H9 (cell line): ENCODE data around the gene TAF4B. TPM values are rescaled to one million over a fixed set of nuclear protein-coding genes. Genes with fewer than 3 reads are reported as not detected.

ENCODE experiments used
- DNase-seq: peaks from one replicate; pipeline ENCODE4 v3.0.0-alpha.2; 2017
- H2AFZ ChIP-seq: one replicate; pipeline ENCODE4 v1.6.1; 2013; ENCODE audit warnings: mild to moderate bottlenecking, low read length, control low read depth, moderate library complexity
- H2AK5ac ChIP-seq: 2 replicates; pipeline ENCODE4 v1.6.1; 2013; ENCODE audit warnings: low read length, control low read depth, mixed read lengths; ENCODE audit not compliant: insufficient read length
- H2BK120ac ChIP-seq: one replicate; pipeline ENCODE4 v1.6.1; 2013; ENCODE audit warnings: low read depth, mild to moderate bottlenecking, low read length, control low read depth, inconsistent platforms; ENCODE audit not compliant: poor library complexity, severe bottlenecking
- H2BK12ac ChIP-seq: 2 replicates; pipeline ENCODE4 v1.6.1; 2013; ENCODE audit warnings: low read length, control low read depth, mixed read lengths, low read depth; ENCODE audit not compliant: insufficient read length
- H2BK15ac ChIP-seq: 2 replicates; pipeline ENCODE4 v1.6.1; 2013; ENCODE audit warnings: low read depth, low read length, control low read depth
- H2BK20ac ChIP-seq: one replicate; pipeline ENCODE4 v1.6.1; 2013; ENCODE audit warnings: low read depth, mild to moderate bottlenecking, low read length, control low read depth, inconsistent platforms; ENCODE audit not compliant: poor library complexity, severe bottlenecking
- H2BK5ac ChIP-seq: 2 replicates; pipeline ENCODE4 v1.6.1; 2013; ENCODE audit warnings: low read length, control low read depth, mixed read lengths; ENCODE audit not compliant: insufficient read length
- H3K14ac ChIP-seq: 2 replicates; pipeline ENCODE4 v1.6.1; 2013; ENCODE audit warnings: low read length, control low read depth; ENCODE audit not compliant: insufficient read depth
- H3K18ac ChIP-seq: 2 replicates; pipeline ENCODE4 v1.6.1; 2013; ENCODE audit warnings: low read depth, mild to moderate bottlenecking, mixed read lengths, low read length, control low read depth; ENCODE audit not compliant: insufficient read length
- H3K23ac ChIP-seq: 2 replicates; pipeline ENCODE4 v1.6.1; 2013; ENCODE audit warnings: low read length, control low read depth, mixed read lengths, low read depth; ENCODE audit not compliant: insufficient read length
- H3K23me2 ChIP-seq: 2 replicates; pipeline ENCODE4 v1.6.1; 2013; ENCODE audit warnings: low read depth, mild to moderate bottlenecking, mixed read lengths, low read length, control low read depth; ENCODE audit not compliant: insufficient read length, poor library complexity, severe bottlenecking
- H3K27ac ChIP-seq: 2 replicates; pipeline ENCODE4 v1.5.1; 2013; ENCODE audit warnings: low read length, control low read depth, mixed read lengths, low read depth; ENCODE audit not compliant: insufficient read length
- H3K27me3 ChIP-seq: 2 replicates; pipeline ENCODE4 v1.6.1; 2013; ENCODE audit warnings: low read length, control low read depth, inconsistent platforms; ENCODE audit not compliant: insufficient read depth
- H3K4ac ChIP-seq: 2 replicates; pipeline ENCODE4 v1.6.1; 2013; ENCODE audit warnings: low read depth, mild to moderate bottlenecking, control low read depth, inconsistent platforms, low read length, moderate library complexity
- H3K4me1 ChIP-seq: 2 replicates; pipeline ENCODE4 v1.6.1; 2013; ENCODE audit warnings: low read length, control low read depth, inconsistent platforms; ENCODE audit not compliant: insufficient read depth
- H3K4me2 ChIP-seq: 2 replicates; pipeline ENCODE4 v1.6.1; 2013; ENCODE audit warnings: low read length, control low read depth, mixed read lengths; ENCODE audit not compliant: insufficient read length, insufficient read depth
- H3K56ac ChIP-seq: 2 replicates; pipeline ENCODE4 v1.6.1; 2013; ENCODE audit warnings: low read depth, mild to moderate bottlenecking, mixed read lengths, low read length, control low read depth; ENCODE audit not compliant: insufficient read length
- H3K79me1 ChIP-seq: 2 replicates; pipeline ENCODE4 v1.6.1; 2013; ENCODE audit warnings: low read depth, mild to moderate bottlenecking, moderate library complexity, low read length, control low read depth, inconsistent platforms; ENCODE audit not compliant: insufficient read depth, poor library complexity, severe bottlenecking
- H3K79me2 ChIP-seq: 2 replicates; pipeline ENCODE4 v1.6.1; 2013; ENCODE audit warnings: low read length, control low read depth, inconsistent platforms; ENCODE audit not compliant: insufficient read depth
- H3K9ac ChIP-seq: 2 replicates; pipeline ENCODE4 v1.6.1; 2013; ENCODE audit warnings: low read length, control low read depth, mixed read lengths; ENCODE audit not compliant: insufficient read length; ENCODE audit errors: extremely low read depth
- H3K9me3 ChIP-seq: one replicate; pipeline ENCODE4 v1.6.1; 2013; ENCODE audit warnings: low read depth, low read length, inconsistent platforms; ENCODE audit not compliant: control insufficient read depth
- H3T11ph ChIP-seq: one replicate; pipeline ENCODE4 v1.6.1; 2013; ENCODE audit warnings: mild to moderate bottlenecking, low read length, control low read depth, inconsistent platforms
- H4K20me1 ChIP-seq: one replicate; pipeline ENCODE4 v1.6.1; 2013; ENCODE audit not compliant: control insufficient read depth, insufficient read length, insufficient read depth
- H4K5ac ChIP-seq: 2 replicates; pipeline ENCODE4 v1.6.1; 2013; ENCODE audit warnings: low read depth, mild to moderate bottlenecking, mixed read lengths, low read length, control low read depth; ENCODE audit not compliant: insufficient read length
- H4K8ac ChIP-seq: replicated peaks from 2 replicates; pipeline ENCODE4 v1.6.1; 2013; ENCODE audit warnings: low read length, control low read depth, mixed read lengths, low read depth; ENCODE audit not compliant: insufficient read length
- H4K91ac ChIP-seq: 2 replicates; pipeline ENCODE4 v1.6.1; 2013; ENCODE audit warnings: low read depth, mild to moderate bottlenecking, moderate library complexity, mixed read lengths, low read length, control low read depth; ENCODE audit not compliant: insufficient read length
- H3K27ac Mint-ChIP-seq, 3 experiments: 2 replicates in 2 of 3; 3 replicates in 1 of 3; pipeline ENCODE4 v1.8.0; 2020 to 2021; ENCODE audit warnings: mixed read lengths in 3 of 3, mild to moderate bottlenecking in 1 of 3, moderate library complexity in 1 of 3
- H3K27me3 Mint-ChIP-seq: 2 replicates; pipeline ENCODE4 v1.8.0; 2021; ENCODE audit warnings: low read depth, mild to moderate bottlenecking, moderate library complexity, mixed read lengths
- H3K36me3 Mint-ChIP-seq, 3 experiments: 2 replicates in 2 of 3; 3 replicates in 1 of 3; pipeline ENCODE4 v1.8.0; 2020 to 2021; ENCODE audit warnings: low read depth in 3 of 3, mixed read lengths in 3 of 3; ENCODE audit not compliant: insufficient read depth in 1 of 3
- H3K4me1 Mint-ChIP-seq, 2 experiments: 2 replicates each; pipeline ENCODE4 v1.8.0; 2020; ENCODE audit warnings: mixed read lengths in 2 of 2
- H3K4me3 Mint-ChIP-seq, 2 experiments: 2 replicates in 1 of 2; 3 replicates in 1 of 2; pipeline ENCODE4 v1.8.0; 2020 to 2021; ENCODE audit warnings: mild to moderate bottlenecking in 2 of 2, mixed read lengths in 2 of 2, moderate library complexity in 1 of 2
- H3K9me3 Mint-ChIP-seq, 2 experiments: 2 replicates in 1 of 2; 3 replicates in 1 of 2; pipeline ENCODE4 v1.8.0; 2020; ENCODE audit warnings: mild to moderate bottlenecking in 2 of 2, mixed read lengths in 2 of 2, moderate library complexity in 1 of 2
- WGBS: extraction: QIAGEN DNeasy Blood & Tissue Kit; methylation state at CpG from one replicate; pipeline ENCODE4 v1.1.7; 2013; ENCODE audit warnings: missing lambda C conversion rate, low lambda C conversion rate, mixed read lengths; ENCODE audit not compliant: insufficient read length; ENCODE audit errors: extremely low coverage; 5-methylcytosine and 5-hydroxymethylcytosine counted together
- total RNA-seq: library from RNA; stranded (reverse); gene quantifications from 2 replicates; pipeline ENCODE4 v1.2.1, GENCODE V29; 2021
- TF ChIP-seq, protein P1 (sequence below): fragments of 200-600 bp; sonication (generic); conservative IDR thresholded peaks from 3 replicates; pipeline ENCODE4 v1.8.0; 2021; ENCODE audit warnings: antibody characterized with exemption, mild to moderate bottlenecking

The TAF4B gene
- total RNA-seq, 1 experiment from 2014 or later, result 19.8 TPM

- Histone ChIP-seq H3K9ac (no peak overlapping the region), H3K23ac (no peak overlapping the region), H3K23me2 (no peaks in the 10 kb centered on the region), H4K5ac (no peak overlapping the region), H2BK20ac (no peak overlapping the region), H3K27ac (no peak overlapping the region), H2AFZ (no peak overlapping the region), H2AK5ac (no peak overlapping the region), H2BK5ac (no peak overlapping the region), H2BK120ac (no peak overlapping the region), H3K9me3 (no peaks in the 10 kb centered on the region), H3K4me1 (peaks cover 4% of the 10 kb centered on the region; the same call in 1 of the 2 replicates), H3K27me3 (no peaks in the 10 kb centered on the region), H3K14ac (no peak overlapping the region), H2BK15ac (no peak overlapping the region), H4K8ac (no peak overlapping the region), H3T11ph (no peak overlapping the region), H2BK12ac (no peak overlapping the region), H4K91ac (no peak overlapping the region), H4K20me1 (no peaks in the 10 kb centered on the region), H3K56ac (no peak overlapping the region), H3K4me2 (no peak overlapping the region), H3K79me1 (no peaks in the 10 kb centered on the region), H3K4ac (no peak overlapping the region), H3K18ac (no peak overlapping the region), H3K79me2 (no peaks in the 10 kb centered on the region)
- Mint-ChIP-seq H3K9me3 (no peaks in the 10 kb centered on the region), H3K4me1 (peaks cover 4% of the 10 kb centered on the region in 2 experiments), H3K4me3 (no peak overlapping the region), H3K27me3 (no peaks in the 10 kb centered on the region), H3K27ac (no peak overlapping the region), H3K36me3 (no peaks in the 10 kb centered on the region)
- no CpG with 5 or more reads among the region's 4 CpGs for WGBS
- DNase-seq, result no peak
- TF ChIP-seq, protein P1, sequence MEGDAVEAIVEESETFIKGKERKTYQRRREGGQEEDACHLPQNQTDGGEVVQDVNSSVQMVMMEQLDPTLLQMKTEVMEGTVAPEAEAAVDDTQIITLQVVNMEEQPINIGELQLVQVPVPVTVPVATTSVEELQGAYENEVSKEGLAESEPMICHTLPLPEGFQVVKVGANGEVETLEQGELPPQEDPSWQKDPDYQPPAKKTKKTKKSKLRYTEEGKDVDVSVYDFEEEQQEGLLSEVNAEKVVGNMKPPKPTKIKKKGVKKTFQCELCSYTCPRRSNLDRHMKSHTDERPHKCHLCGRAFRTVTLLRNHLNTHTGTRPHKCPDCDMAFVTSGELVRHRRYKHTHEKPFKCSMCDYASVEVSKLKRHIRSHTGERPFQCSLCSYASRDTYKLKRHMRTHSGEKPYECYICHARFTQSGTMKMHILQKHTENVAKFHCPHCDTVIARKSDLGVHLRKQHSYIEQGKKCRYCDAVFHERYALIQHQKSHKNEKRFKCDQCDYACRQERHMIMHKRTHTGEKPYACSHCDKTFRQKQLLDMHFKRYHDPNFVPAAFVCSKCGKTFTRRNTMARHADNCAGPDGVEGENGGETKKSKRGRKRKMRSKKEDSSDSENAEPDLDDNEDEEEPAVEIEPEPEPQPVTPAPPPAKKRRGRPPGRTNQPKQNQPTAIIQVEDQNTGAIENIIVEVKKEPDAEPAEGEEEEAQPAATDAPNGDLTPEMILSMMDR, result no peak
These were observed 198.3 kb downstream of the TAF4B start for GRCh38 chr18:26424428-26425147.
